ENCODE measurements around the gene NOL8. TPM values are rescaled to one million over a fixed set of nuclear protein-coding genes. Genes with fewer than 3 reads are reported as not detected.
A peak's percentile ranks its signal among the peaks of the same experiment; 100 is the strongest.

Gene NOL8
- 28.2 TPM for total RNA-seq (ENCODE audit: unreplicated experiment)
- long read RNA-seq, partial matches to known transcripts, result 14 of 18 reads
- long read RNA-seq, other reads (novel, unspliced or antisense), result 4 of 18 reads

DNA sequence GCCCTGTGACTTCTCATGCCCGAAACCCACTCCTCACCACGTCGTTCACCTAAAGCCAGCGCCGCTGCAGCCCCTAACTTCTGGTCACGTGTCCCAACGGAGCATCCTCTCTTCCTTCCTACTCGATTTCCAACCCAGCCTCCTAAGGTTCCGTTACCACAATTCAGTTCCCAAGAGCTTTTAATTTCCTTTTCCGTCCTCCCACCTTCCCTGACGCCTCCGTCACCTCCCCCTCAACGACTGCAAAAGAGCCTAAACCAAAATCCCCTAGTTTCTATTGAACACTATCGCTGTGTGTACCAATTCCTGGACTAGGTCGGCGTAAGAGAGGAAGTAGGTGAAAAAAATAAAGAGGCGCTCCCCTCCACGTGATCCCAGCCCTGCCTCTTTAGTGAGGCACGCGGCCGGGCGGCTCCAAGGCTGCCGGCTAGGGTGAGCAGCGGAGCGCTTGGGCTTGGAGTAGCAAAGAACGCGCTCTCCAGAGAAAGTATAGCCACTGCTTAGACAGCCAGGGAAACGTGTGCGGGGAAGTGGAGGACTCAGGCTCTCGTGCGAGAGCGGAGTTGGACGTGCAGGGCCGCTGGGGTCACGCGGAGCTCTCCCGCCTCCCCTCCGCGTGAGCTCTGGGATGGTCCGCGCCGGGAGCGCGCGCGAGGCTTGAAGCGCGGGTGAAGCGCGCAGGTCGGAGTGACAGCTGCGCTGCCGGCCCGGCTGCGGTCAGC lies at the start of gene NOL8, which contains the start of gene CENPP:
Gene NOL8, minus strand, starts transcription at position 82 of the 722 bp plus-strand sequence. CDS start 1,189 bp downstream, outside the sequence.
Gene CENPP, plus strand, starts transcription at position 685 of the 722 bp plus-strand sequence.
- H3K27me3 Mint-ChIP-seq (ENCODE audit: unreplicated experiment), result peaks cover 3% of the 10 kb centered on the region
- peak within 1 kb of the TSS; percentile 99 for H3K4me3 Mint-ChIP-seq (ENCODE audit: unreplicated experiment)
- H3K27ac Mint-ChIP-seq (ENCODE audit: unreplicated experiment), result peak within 1 kb of the TSS; percentile 99
- TF ChIP-seq, protein P1, sequence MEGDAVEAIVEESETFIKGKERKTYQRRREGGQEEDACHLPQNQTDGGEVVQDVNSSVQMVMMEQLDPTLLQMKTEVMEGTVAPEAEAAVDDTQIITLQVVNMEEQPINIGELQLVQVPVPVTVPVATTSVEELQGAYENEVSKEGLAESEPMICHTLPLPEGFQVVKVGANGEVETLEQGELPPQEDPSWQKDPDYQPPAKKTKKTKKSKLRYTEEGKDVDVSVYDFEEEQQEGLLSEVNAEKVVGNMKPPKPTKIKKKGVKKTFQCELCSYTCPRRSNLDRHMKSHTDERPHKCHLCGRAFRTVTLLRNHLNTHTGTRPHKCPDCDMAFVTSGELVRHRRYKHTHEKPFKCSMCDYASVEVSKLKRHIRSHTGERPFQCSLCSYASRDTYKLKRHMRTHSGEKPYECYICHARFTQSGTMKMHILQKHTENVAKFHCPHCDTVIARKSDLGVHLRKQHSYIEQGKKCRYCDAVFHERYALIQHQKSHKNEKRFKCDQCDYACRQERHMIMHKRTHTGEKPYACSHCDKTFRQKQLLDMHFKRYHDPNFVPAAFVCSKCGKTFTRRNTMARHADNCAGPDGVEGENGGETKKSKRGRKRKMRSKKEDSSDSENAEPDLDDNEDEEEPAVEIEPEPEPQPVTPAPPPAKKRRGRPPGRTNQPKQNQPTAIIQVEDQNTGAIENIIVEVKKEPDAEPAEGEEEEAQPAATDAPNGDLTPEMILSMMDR (IDR thresholded peaks at IDR 0.05; ENCODE audit: unreplicated experiment), result no peak
- H3K4me1 Mint-ChIP-seq (ENCODE audit: unreplicated experiment), result peaks cover 22% of the 10 kb centered on the region
- H3K36me3 Mint-ChIP-seq (ENCODE audit: low read depth, unreplicated experiment), result no peaks in the 10 kb centered on the region
- H3K9me3 Mint-ChIP-seq (ENCODE audit: unreplicated experiment), result no peaks in the 10 kb centered on the region
- DNase-seq (ENCODE audit: low spot score), result peak; percentile 80

DNA sequence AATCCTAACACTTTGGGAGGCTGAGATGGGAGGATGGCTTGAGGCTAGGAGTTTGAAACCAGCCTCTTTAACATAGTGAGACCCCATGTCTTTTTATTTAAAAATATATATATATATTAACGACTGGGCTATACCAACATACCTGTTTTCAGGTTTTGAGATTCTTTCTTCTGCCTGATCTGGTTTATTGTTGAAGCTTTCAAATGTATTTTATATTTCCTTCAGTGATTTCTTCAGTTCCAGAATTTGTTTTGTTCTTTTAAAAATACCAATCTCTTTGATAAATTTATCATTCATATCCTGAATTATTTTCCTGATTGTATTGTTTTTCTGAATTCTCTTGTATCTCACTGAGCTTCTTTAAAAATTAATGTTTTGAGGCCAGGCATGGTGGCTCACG lies 48.0 kb upstream of the NOL8 start:
- Mint-ChIP-seq H3K4me3 (ENCODE audit: unreplicated experiment) (no peak overlapping the region), H3K36me3 (ENCODE audit: low read depth, unreplicated experiment) (no peaks in the 10 kb centered on the region), H3K27me3 (ENCODE audit: unreplicated experiment) (no peaks in the 10 kb centered on the region), H3K27ac (ENCODE audit: unreplicated experiment) (no peak overlapping the region), H3K9me3 (ENCODE audit: unreplicated experiment) (no peaks in the 10 kb centered on the region), H3K4me1 (ENCODE audit: unreplicated experiment) (peaks cover 5% of the 10 kb centered on the region)
- no peak for DNase-seq (ENCODE audit: low spot score)
- TF ChIP-seq, protein P1 (IDR thresholded peaks at IDR 0.05; ENCODE audit: unreplicated experiment), result no peak

DNA sequence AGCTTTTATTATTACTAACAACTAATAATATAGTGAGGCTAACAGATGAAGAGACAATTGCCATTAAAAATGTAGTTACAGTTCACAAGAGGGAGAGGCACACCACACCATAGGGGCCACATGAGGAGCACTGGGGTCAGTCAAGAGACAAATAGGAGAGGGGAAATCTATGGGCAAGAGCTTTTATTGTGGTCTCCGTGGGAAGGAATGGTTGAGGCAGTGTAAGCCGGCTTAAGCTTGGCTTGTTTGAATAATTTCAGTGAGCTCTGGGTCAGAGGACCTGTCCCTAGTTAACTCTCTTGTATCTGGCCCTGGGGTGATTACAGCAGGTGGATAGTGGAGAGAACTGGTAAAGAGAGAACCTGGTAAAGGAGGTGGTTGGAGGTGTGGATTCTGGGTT lies 43.9 kb upstream of the NOL8 start:
- TF ChIP-seq, protein P1 (IDR thresholded peaks at IDR 0.05; ENCODE audit: unreplicated experiment), result no peak

DNA sequence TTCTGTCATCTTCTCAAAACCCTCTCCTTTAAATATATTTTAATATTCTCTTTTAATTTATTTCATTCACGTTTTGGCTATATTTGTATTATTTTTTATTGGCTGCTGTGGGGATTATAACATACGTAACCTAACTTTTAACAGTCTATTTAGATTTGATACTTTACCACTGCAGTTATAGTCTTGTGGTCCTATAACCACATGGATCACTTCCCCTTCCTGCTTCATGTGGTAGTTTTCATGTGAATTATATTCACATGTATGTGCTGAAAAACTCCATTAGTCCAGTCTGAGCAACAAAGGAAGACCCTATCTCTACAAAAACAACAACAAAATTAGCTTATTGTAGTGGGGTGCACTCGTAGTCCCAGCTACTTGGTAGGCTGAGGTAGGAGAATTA lies 34.9 kb upstream of the NOL8 start:
- no peak for DNase-seq (ENCODE audit: low spot score)
- H3K27ac Mint-ChIP-seq (ENCODE audit: unreplicated experiment), result no peak overlapping the region

More for the DNA sequence above, 43.9 kb upstream of the NOL8 start:
- Mint-ChIP-seq H3K9me3 (ENCODE audit: unreplicated experiment) (no peaks in the 10 kb centered on the region), H3K36me3 (ENCODE audit: low read depth, unreplicated experiment) (no peaks in the 10 kb centered on the region), H3K27me3 (ENCODE audit: unreplicated experiment) (no peaks in the 10 kb centered on the region), H3K4me3 (ENCODE audit: unreplicated experiment) (no peak overlapping the region), H3K4me1 (ENCODE audit: unreplicated experiment) (no peaks in the 10 kb centered on the region), H3K27ac (ENCODE audit: unreplicated experiment) (no peak overlapping the region)
- DNase-seq (ENCODE audit: low spot score), result no peak

More for the DNA sequence above, 34.9 kb upstream of the NOL8 start:
- Mint-ChIP-seq H3K27me3 (ENCODE audit: unreplicated experiment) (no peaks in the 10 kb centered on the region), H3K4me3 (ENCODE audit: unreplicated experiment) (no peak overlapping the region), H3K4me1 (ENCODE audit: unreplicated experiment) (peaks cover 6% of the 10 kb centered on the region), H3K9me3 (ENCODE audit: unreplicated experiment) (no peaks in the 10 kb centered on the region), H3K36me3 (ENCODE audit: low read depth, unreplicated experiment) (peaks cover 4% of the 10 kb centered on the region)
- TF ChIP-seq, protein P1 (IDR thresholded peaks at IDR 0.05; ENCODE audit: unreplicated experiment), result no peak
